NCI-H1436 treated with DMSO at 0.1 percent for 48 hours (cell line): ENCODE measurements around the gene SLC26A4.
"Not testable (repeated sequence)": the region's sequence is repeated elsewhere in the genome, so short reads cannot be mapped to it uniquely, and the experiment has no call there.

Experiments used
- DNase-seq: peaks from one replicate; lab custom pipeline; 2025; lab: John Stamatoyannopoulos, UW

SLC26A4 gene

DNA sequence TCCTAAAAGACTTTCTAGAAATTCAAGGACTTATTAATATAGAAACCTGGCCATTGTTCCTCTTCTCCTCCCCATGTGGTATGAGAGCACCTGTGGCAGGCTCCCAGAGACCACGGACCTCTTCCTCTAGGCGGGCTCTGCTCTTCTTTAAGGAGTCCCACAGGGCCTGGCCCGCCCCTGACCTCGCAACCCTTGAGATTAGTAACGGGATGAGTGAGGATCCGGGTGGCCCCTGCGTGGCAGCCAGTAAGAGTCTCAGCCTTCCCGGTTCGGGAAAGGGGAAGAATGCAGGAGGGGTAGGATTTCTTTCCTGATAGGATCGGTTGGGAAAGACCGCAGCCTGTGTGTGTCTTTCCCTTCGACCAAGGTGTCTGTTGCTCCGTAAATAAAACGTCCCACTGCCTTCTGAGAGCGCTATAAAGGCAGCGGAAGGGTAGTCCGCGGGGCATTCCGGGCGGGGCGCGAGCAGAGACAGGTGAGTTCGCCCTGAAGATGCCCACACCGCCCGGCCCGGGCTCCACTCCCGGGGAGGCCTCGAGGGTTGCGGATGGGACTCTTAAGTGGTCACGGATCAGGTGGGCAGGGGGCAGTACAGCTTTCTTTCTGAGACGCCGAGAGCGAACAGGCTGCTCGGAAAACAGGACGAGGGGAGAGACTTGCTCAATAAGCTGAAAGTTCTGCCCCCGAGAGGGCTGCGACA is at the start of gene SLC26A4:
SLC26A4 (plus strand) TSS at position 448 of the 700 bp plus-strand sequence. CDS start 814 bp downstream, outside the sequence.
- no peak for DNase-seq

- no peak for DNase-seq
Observed at GRCh38 chr7:107613439-107613838, 47.2 kb upstream of the SLC26A4 start.

GRCh38 chr7:107613948-107614347 is 46.7 kb upstream of the SLC26A4 start:
- no peak for DNase-seq

GRCh38 chr7:107614425-107614824 is 46.2 kb upstream of the SLC26A4 start:
- DNase-seq: no peak

DNA sequence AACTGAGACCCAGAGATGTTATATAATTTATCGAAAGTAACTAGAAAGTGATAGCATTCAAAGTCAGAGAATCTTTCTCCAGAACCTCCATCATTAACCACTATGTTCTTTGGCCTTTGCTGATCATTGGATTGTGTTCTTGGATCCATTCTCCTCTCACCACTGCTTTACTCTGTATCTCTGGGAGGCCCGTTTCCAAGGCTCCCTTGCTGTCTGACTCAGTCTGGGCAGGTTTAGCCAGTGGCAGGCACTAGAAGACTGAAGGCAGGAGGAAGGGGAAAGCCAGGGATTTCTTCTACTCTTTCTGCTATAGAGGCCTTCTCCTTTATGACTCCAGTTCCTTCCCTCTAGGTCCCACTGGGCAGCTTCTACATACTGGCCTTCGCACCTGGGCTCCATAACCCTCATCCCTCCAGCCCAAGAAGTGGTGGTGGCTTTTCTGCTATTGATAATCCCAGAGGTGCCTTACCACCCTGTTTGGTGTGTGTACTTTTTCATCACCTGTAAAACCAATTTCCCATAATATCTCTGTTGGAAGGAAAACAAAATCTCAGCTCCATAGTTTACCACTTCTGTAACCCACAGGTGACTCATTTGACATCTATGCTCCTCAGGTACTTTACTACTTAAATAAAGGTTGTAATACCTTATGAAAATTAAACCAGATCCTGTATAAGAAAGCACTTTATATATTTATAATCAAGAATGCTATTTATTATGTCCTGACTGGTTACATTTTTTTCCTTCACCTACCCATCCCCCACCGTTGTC is 44.5 kb upstream of the SLC26A4 start:
- no peak for DNase-seq

- no peak for DNase-seq
Observed at GRCh38 chr7:107622429-107622828, 38.2 kb upstream of the SLC26A4 start.

GRCh38 chr7:107622894-107623293 is 37.7 kb upstream of the SLC26A4 start:
- DNase-seq: no peak

- DNase-seq: no peak
Observed at GRCh38 chr7:107627002-107627401, 33.6 kb upstream of the SLC26A4 start.

DNA sequence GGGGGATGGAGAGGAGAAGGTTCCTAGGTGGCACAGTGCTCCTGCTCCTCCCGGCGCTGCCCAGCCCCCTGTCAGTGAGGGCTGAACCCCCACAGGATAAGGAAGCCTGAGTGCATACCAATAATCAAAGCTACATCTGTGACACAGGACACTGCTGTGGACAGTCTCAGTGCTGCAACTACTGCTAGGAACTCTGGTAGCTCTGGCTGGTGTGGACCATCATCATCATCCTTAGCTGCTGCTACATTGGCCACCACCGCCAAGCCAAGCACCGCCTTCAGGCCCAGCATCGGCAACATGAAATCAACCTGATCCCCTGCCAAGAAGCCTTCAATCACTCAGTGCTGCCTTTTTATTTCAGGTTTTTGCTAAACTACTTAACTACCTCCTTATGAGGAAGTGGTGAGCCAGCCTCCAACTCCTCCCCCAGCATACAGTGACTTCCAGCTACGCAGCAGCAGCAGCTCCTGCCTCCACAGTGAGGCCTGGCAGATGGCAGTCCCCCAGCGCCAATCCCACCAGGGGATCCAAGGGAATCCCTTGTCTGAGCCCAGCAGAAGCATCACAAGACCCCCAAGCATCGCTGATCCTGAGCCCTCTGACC is 32.1 kb upstream of the SLC26A4 start:
- no peak for DNase-seq

GRCh38 chr7:107630342-107630741 is 30.3 kb upstream of the SLC26A4 start:
- DNase-seq: no peak

GRCh38 chr7:107631588-107632491 is 28.8 kb upstream of the SLC26A4 start:
- no peak for DNase-seq

DNA sequence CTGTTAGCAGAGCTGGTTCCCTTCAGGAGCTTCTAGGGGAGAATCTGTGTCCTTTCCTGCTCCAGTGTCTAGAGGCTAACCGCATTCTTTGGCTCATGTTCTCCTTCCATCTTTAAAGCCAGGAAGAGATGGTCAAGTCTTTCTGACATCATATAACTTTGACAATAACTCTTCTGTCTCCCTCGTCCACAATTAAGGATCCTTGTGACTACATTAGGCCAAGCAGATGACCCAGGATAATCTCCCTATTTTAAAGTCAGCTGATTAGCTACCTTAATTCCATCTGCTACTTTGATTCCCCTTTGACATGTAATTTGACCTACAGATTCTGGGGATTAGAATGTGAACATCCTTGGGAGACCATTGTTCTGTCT is 28.1 kb upstream of the SLC26A4 start:
- no peak for DNase-seq

- no peak for DNase-seq
Observed at GRCh38 chr7:107638594-107638993, 22.0 kb upstream of the SLC26A4 start.

DNA sequence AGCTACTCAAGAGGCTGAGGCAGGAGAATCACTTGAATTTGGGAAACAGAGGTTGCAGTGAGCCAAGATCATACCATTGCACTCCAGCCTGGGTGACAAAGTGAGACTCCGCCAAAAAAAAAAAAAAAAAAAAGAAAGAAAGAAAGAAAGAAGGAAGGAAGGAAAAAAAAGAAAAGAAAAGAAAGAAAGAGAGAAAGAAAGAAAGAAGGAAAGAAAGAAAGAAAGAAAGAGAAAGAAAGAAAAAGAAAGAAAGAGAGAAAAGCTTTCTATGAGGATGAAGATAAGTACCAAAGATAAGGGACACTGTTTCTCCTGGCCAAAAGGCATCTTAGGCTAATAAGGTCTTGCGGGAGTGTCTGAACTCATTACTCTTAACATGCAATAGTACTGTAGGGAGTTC is 21.6 kb upstream of the SLC26A4 start:
- DNase-seq: not testable (repeated sequence)

- no peak for DNase-seq
Observed at GRCh38 chr7:107641676-107642075, 19.0 kb upstream of the SLC26A4 start.

DNA sequence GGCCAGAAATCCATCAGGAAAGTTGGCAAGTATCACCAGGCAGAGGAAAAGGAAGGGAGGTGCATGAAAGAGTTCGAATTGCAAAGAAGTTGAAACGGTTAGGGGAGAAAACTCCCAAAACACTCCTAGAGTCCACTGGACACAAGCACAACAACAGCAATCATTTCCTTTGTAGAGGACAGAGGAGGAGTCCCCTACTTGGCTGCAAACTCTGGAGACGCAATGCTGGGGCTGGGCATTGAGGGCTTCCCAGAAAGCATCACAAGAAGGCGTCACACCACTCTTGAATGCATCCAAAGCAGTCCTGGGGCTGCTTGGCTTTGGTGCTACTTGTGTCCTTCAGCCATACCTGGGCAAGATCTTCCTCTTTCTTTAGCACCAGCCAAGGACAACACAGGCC is 18.1 kb upstream of the SLC26A4 start:
- DNase-seq: no peak

GRCh38 chr7:107643407-107643806 is 17.2 kb upstream of the SLC26A4 start:
- no peak for DNase-seq

GRCh38 chr7:107643938-107644308 is 16.7 kb upstream of the SLC26A4 start:
- DNase-seq: no peak

DNA sequence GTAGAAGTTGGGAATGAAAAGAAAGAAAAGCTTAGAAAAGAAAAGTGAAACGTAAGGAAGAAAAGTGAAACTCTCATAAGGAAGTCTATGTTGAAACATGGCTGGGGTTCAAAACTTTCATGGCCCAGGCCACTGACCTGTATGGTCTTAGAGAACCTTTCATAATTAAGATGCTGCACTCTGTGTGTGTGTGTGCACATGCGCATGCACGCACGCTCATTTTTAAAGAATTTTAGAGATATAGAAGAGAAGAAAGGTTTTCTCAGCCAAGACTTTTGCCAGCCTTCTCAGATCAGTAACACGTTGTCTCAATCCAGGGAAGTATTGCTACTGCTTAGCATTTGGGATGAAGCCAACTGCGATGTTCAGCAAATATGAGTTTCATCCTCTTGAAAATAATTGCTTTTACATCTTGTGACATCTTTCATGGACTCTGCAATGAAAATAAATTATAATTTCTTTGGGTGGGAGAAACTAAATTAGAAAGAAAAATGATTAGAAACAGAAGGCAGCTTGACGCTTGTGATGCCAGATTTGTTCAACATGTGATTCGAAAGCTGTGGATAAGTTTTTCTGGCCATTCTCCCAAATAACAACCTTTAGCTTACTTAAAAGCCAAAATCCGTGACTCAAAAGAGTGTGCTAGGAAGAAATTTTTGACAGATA is 16.2 kb upstream of the SLC26A4 start:
- DNase-seq: no peak

DNA sequence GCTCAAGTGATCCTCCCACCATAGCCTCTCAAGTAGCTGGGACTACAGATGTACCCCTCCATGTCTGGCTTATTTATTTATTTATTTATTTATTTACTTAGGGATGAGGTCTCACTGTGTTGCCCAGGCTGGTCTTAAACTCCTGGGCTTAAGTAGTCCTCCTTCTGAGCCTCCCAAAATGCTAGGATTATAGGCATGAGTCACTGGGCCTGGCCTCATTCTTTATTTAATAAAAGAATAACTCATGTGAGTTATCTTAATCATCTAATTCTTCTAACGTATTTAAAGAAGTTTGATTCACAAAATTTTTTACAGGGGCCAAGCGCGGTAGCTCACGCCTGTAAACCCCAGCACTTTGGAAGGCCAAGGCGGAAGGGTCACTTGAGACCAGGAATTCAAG is 8.0 kb upstream of the SLC26A4 start:
- DNase-seq: no peak

GRCh38 chr7:107658467-107658866 is 2.2 kb upstream of the SLC26A4 start:
- DNase-seq: no peak

DNA sequence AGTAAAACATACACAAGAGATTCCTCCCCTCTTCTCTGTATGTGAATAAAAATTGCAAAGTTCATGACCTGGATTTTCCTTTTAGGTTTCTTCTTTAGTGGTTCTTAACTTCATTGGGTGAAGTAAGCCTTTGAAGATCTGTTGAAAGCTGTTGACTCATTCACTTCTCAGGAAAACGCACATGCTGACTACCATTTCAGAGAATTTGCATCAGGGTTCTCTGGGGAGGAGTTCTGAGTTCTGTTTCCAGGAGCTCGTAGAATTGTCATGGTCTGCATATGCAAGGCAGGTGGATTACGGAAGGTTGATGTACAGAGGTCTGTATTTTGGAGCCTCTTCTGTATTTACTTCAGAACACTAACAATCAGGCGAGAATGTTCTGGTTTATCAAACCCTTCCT is 962 bp upstream of the SLC26A4 start:
- no peak for DNase-seq
